ENCODE results near the gene TMEM69.
"Not testable (repeated sequence)": the region's sequence is repeated elsewhere in the genome, so short reads cannot be mapped to it uniquely, and the experiment has no call there.

TMEM69 gene

DNA sequence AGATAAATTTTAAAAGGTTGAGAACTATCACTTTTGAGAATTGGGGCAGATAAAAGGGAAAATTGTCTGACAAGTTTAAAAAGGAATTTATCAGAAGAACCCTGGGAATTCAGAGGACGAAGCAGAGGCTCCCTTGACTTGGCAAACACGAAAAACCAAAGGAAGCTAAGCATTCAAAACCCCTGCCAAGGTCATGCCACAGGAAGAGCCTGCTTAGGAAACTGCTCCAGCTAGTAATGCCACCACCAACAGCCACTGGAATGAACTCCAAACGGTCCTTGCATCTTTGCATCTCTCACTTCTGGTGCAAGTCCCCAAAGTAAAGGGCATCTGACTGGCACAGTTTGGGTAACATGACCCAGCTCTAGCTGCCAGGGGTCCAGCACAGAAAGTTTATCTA lies 8.9 kb upstream of the TMEM69 start:
- DNase-seq: peak in 1 of 2 donors; percentile 3

- no peak for DNase-seq
Measured at GRCh38 chr1:45682942-45683341, 5.0 kb upstream of the TMEM69 start.

DNA sequence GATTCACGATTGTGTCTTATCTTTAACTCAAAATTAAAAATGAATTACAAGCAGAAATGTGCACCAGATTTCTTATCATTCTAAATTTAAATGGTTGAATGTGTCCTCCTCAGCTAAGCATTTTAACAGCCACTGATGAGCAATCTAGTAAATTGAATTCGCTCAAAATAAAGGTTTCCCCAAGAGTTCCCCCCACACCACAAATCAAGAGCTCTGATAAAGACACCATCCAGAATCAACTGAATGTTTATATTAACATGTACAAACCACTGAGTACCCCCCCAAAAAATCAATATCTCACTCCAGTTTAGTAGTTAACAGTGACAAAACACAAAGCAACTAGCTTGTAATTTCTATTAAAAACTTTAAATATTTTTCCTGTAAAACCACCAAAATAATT lies 3.6 kb upstream of the TMEM69 start:
- no peak for DNase-seq

- DNase-seq: no peak
Measured at GRCh38 chr1:45685308-45686014, 2.5 kb upstream of the TMEM69 start.

GRCh38 chr1:45686015-45686287 lies 2.0 kb upstream of the TMEM69 start:
- no peak for DNase-seq

GRCh38 chr1:45686288-45687013 lies 1.5 kb upstream of the TMEM69 start, which contains the start of gene GPBP1L1:
Gene GPBP1L1, minus strand, starts transcription at chr1:45686533. Its CDS starts 27,446 bp downstream, at chr1:45659087.
- peak; percentile 97 for DNase-seq

DNA sequence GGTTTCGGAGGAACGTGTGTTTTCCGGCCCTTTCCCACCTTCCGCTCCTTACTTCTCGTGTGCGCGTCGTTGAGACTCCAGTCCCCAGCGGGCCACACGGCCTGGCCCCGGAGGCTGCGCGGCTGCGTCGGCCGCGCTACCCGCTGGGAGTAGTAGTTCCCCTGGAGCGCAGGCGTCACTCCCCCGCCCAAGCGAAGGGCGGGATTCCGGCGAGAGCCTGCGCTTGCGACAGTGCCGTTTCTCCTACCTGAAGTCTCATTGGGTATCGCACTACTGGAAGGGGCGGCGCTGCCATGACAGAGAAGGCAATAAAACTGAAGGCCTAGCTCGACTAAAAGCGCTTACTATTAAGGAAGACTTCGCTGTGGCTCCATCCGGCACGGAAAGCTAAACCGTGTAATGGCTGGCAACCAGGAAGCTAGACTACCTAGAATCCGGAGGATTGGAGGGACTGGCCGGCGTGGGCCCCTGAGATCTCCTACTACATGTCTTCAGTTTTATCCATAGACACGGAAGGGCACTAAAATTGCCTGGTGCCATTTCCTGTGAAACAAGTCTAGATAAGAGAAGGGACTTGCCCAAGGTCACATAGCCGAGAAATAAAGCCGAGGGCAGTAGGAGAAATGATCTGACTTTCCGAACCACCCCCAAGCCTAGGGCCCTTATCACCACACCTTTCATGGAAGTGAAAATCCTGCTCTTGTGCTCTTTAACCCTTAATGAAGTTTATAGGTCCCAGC lies 797 bp upstream of the TMEM69 start:
- DNase-seq: peak; percentile 97 to 98

DNA sequence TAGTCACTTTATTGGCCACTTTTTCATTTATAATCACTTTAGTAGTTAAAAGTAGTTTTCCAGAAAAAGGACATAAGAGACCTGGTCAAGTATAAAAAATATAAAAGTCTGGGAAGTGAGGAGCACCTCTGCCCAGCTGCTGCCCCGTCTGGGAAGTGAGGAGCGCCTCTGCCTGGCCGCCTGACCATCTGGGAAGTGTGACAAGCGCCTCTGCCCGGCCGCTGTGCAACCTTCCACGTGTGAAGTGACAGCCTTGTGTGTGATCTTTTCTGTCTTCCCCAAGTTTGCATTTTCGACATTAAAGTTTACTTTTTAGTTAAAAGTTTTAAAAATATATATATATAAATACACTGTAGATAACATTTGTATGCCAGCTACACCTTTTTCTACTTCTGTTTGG lies 5.8 kb downstream of the TMEM69 start:
- not testable (repeated sequence) for DNase-seq

GRCh38 chr1:45694823-45695222 lies 6.8 kb downstream of the TMEM69 start:
- DNase-seq: no peak

GRCh38 chr1:45704637-45705036 lies 16.7 kb downstream of the TMEM69 start:
- DNase-seq: no peak

GRCh38 chr1:45713711-45714110 lies 25.7 kb downstream of the TMEM69 start:
- no peak for DNase-seq

DNA sequence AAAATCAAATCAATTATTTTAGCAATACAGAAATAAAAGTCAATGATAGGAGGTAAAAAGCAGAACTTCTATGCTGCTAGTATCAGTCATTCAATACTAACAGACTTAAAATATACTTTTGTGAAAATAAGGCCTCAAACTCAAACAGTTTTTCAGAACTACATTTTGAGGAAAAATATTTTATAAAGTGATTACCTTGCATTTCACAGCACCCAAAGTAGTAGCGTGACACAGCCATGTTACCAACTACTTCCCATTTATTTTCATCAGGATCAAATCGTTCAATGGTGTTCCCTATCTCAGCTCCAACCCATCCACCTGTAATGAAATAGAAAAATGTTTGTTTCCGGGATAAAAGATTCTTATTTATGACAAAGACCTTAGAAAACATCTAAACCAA lies 28.7 kb downstream of the TMEM69 start:
- no peak for DNase-seq

DNA sequence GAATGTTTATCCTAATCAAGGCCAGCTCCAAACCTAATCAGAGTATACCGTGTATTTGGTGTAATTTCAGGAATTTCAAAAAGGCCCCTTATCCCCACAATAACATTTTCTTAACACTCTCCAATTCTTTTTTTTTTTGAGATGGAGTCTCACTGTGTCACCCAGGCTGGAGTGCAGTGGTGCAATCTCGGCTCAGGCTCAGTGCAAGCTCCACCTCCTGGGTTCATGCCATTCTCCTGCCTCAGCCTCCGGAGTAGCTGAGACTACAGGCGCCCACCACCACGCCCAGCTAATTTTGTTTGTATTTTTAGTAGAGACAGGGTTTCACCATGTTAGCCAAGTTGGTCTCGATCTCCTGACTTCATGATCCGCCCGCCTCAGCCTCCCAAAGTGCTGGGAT lies 29.4 kb downstream of the TMEM69 start:
- not testable (repeated sequence) for DNase-seq

GRCh38 chr1:45718289-45718688 lies 30.3 kb downstream of the TMEM69 start:
- no peak for DNase-seq

DNA sequence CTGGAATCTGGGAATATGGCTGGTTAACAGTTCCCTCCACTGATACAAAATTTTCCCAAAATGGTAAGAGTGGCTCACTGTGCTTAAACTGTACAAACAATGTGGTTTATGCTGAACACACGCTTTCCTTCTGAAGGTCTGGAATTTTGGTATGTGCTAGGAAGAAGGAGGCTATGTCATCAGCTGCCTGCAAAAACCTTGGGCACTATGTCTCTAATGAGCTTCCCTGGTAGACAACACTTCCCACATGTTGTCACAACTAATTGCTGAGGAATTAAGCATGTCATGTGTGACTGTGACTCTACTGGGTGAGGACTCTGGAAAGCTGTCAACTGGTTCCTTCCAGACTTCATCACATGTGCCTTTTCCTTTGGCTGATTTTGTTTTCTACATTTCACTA lies 33.2 kb downstream of the TMEM69 start:
- no peak for DNase-seq

- no peak for DNase-seq
Measured at GRCh38 chr1:45722809-45723208, 34.8 kb downstream of the TMEM69 start.

DNA sequence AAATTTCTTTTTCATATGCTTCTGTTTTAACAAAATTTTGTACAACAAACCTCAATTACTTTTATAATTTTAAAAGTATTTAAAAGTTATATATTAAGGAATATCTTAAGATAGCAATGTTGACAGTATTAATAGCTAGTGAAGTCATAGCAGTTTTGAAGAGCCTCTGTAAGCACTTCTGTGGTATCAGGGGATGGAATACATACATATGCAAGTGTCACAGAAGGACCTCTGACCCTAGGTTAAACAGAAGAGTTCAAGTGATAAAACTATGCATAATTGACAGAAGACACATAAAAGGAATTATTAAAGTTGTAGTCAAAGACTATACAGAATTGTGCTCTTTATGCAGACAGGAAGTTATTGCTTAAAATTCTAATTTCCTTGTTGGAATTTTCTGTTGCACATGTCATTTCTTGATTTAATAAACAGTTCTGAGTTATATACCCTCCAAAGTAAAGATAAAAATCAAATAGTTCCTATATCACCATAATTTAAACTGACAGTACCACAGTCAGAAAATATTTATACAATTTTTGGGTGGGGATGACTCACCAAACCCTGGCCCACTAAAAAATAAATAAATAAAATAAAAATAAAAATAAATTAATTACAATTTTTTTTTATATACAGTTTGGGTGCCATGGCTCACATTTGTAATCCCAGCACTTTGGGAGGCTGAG lies 35.4 kb downstream of the TMEM69 start:
- DNase-seq: no peak

- DNase-seq: not testable (repeated sequence)
Measured at GRCh38 chr1:45726007-45726406, 38.0 kb downstream of the TMEM69 start.

- no peak for DNase-seq
Measured at GRCh38 chr1:45730075-45730779, 42.2 kb downstream of the TMEM69 start.

GRCh38 chr1:45730780-45731319 lies 42.9 kb downstream of the TMEM69 start:
- DNase-seq: no peak

DNA sequence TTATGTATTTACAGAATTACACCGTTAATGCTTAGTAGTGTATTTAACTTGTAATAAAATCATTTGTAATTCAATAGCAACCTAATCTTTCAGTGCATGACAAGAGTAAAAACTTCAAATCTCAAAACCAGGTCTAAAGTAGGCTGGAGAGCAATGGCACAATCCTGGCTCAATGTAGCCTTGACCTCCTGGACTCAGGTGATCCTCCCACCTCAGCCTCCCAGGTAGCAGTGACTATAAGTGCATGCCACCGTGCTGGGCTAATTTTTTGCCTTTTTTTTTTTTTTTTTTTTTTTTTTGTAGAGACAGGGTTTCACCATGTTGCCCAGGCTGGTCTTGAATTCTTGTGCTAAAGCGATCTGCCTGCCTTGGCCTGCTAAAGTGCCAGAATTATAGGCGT lies 51.2 kb downstream of the TMEM69 start:
- no peak for DNase-seq

DNA sequence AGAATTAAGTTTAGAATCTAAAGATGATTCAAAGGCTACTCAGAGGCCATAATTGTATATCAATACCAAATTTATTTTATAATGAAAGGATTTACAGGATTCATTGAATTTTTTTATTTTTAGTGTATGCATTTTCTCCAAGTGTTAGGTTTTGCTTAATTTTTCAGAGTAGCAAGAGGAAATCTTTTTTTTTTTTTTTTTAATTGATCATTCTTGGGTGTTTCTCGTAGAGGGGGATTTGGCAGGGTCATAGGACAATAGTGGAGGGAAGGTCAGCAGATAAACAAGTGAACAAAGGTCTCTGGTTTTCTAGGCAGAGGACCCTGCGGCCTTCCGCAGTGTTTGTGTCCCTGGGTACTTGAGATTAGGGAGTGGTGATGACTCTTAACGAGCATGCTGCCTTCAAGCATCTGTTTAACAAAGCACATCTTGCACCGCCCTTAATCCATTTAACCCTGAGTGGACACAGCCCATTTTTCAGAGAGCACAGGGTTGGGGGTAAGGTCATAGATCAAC lies 51.7 kb downstream of the TMEM69 start:
- DNase-seq: not testable (repeated sequence)

Measured in hippocampal formation (tissue), 2 donors.